DND-41 (cell line): ENCODE measurements around the gene RASSF7.

Experiments used
- EZH2 ChIP-seq: IDR thresholded peaks from 3 replicates; pipeline ENCODE4 v1.6.1; 2012; ENCODE audit warnings: borderline replicate concordance, low read depth, mild to moderate bottlenecking, moderate library complexity, low read length, inconsistent platforms; ENCODE audit not compliant: severe bottlenecking
- TF ChIP-seq, protein P1 (sequence below): IDR thresholded peaks from 2 replicates; pipeline ENCODE4 v1.5.1; 2012; ENCODE audit warnings: borderline replicate concordance, low read length, moderate library complexity, mild to moderate bottlenecking; ENCODE audit not compliant: poor library complexity, severe bottlenecking; ENCODE audit errors: extremely low read depth

GRCh38 chr11:587546-587945, 26.8 kb downstream of the RASSF7 start:
- TF ChIP-seq, protein P1, sequence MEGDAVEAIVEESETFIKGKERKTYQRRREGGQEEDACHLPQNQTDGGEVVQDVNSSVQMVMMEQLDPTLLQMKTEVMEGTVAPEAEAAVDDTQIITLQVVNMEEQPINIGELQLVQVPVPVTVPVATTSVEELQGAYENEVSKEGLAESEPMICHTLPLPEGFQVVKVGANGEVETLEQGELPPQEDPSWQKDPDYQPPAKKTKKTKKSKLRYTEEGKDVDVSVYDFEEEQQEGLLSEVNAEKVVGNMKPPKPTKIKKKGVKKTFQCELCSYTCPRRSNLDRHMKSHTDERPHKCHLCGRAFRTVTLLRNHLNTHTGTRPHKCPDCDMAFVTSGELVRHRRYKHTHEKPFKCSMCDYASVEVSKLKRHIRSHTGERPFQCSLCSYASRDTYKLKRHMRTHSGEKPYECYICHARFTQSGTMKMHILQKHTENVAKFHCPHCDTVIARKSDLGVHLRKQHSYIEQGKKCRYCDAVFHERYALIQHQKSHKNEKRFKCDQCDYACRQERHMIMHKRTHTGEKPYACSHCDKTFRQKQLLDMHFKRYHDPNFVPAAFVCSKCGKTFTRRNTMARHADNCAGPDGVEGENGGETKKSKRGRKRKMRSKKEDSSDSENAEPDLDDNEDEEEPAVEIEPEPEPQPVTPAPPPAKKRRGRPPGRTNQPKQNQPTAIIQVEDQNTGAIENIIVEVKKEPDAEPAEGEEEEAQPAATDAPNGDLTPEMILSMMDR, result no peak
- no peak for TF ChIP-seq EZH2
